ENCODE data around the gene FLT3. TPM values are rescaled to one million over a fixed set of nuclear protein-coding genes. Genes with fewer than 3 reads are reported as not detected.

FLT3 gene
- total RNA-seq, 4 donors from 2014 or later, result 0.06 to 1.8 (median 0.53) TPM

DNA sequence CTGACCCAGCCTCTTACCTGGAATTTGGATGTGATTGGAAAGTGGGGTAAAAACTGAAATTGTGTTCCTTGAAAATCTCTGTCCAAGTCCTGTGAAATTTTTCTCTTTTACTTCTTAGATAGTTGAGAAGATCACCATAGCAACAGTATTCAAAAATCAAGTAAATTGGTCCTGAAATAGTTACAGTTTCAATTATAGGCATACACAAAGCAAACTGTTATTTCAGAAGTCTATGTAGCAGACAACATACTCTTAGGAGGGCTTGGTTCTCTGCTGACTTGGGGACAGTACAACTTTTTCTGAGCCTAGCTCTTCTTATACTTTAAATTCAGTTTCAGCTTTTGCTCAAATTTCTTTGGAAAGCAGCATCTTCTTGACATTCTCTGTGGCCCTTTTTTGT lies 73.3 kb downstream of the FLT3 start:
- H3K27ac ChIP-seq (replicated peaks in 1 of 4), result no peak overlapping the region
- intact Hi-C loops (cut with DNase I), result no loop called here
- H3K9me3 ChIP-seq, result no peaks in the 10 kb centered on the region
- no peaks in the 10 kb centered on the region for H3K36me3 ChIP-seq
- TF ChIP-seq POLR2AphosphoS5 (IDR thresholded peaks at IDR 0.05) (no peak), POLR2A (IDR thresholded peaks at IDR 0.05; ENCODE audit: low read depth) (no peak), EP300 (IDR thresholded peaks at IDR 0.05) (no peak)
- TF ChIP-seq, protein P1, sequence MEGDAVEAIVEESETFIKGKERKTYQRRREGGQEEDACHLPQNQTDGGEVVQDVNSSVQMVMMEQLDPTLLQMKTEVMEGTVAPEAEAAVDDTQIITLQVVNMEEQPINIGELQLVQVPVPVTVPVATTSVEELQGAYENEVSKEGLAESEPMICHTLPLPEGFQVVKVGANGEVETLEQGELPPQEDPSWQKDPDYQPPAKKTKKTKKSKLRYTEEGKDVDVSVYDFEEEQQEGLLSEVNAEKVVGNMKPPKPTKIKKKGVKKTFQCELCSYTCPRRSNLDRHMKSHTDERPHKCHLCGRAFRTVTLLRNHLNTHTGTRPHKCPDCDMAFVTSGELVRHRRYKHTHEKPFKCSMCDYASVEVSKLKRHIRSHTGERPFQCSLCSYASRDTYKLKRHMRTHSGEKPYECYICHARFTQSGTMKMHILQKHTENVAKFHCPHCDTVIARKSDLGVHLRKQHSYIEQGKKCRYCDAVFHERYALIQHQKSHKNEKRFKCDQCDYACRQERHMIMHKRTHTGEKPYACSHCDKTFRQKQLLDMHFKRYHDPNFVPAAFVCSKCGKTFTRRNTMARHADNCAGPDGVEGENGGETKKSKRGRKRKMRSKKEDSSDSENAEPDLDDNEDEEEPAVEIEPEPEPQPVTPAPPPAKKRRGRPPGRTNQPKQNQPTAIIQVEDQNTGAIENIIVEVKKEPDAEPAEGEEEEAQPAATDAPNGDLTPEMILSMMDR (IDR thresholded peaks at IDR 0.05), result no peak
- DNase-seq (ENCODE audit: extremely low spot score), result no peak
- peaks cover 0 to 8% (median 0%) of the 10 kb centered on the region in 4 donors for H3K27me3 ChIP-seq
- no peak overlapping the region for H3K4me3 ChIP-seq
- no peaks in the 10 kb centered on the region for H3K4me1 ChIP-seq

DNA sequence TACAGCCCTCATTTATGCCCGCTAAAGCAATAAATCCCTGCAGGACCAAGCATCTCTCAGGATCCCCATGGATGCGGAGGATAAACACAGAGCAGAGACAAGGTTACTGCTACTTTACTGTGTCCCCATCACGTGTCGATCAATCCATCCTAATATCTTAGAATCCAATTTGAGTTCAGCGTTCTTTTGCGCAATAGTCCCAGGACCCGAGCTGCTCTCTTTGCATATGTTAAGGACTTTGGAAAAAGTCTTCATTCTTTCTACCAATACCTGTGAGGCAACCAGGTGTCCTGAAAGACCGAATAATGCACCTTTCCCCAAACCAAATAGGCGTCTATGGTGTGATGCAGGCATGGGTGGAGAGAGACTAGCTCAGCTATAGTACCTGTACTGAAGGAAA lies 73.9 kb downstream of the FLT3 start:
- intact Hi-C loops (cut with DNase I), result no loop called here

DNA sequence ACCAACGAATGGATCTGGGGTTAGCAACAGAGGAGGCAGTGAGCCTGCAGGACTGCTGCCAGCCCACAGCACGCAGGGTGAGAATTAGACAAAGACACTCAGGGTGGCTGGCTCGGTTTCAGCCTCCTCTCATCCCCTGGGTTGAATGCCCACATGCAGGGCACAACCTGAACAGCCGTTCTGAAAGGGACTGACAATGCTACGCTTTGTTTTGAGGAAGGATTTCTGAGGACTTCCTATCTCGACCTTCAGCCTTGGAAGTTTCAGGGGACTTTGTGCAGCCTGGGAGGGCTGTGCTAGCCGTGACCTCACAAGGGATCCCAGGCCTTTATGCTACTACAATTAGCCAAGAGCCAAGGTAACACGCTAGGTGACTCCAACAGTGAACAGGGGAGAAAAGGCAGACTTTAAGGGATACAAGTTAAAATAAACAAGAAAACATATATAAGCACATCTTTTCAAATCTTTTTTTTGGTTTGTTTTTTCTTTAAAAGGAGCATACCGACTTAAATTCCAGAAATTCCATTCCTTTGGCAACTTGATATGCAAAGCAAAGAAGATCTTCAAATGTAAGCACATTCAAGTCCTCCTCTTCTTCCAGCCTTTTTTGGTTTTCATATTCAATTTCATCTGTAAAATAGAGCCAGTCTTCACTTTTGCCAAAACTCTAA lies 77.4 kb downstream of the FLT3 start:
- intact Hi-C loops (cut with DNase I), result no loop called here
- TF ChIP-seq EP300 (IDR thresholded peaks at IDR 0.05) (no peak), POLR2A (IDR thresholded peaks at IDR 0.05; ENCODE audit: low read depth) (no peak), POLR2AphosphoS5 (IDR thresholded peaks at IDR 0.05) (no peak)
- TF ChIP-seq, protein P1 (IDR thresholded peaks at IDR 0.05), result no peak
- no peak for DNase-seq (ENCODE audit: extremely low spot score)
- H3K9me3 ChIP-seq, result no peaks in the 10 kb centered on the region
- H3K4me3 ChIP-seq, result no peak overlapping the region
- H3K27ac ChIP-seq (replicated peaks in 1 of 4), result no peak overlapping the region
- WGBS, result 59% methylated on average over 7 of the region's 9 CpGs
- H3K27me3 ChIP-seq, result peaks cover 0 to 19% (median 0%) of the 10 kb centered on the region in 4 donors
- H3K4me1 ChIP-seq, result no peaks in the 10 kb centered on the region
- no peaks in the 10 kb centered on the region for H3K36me3 ChIP-seq

More for the DNA sequence above, 73.9 kb downstream of the FLT3 start:
- no peak overlapping the region for H3K27ac ChIP-seq (replicated peaks in 1 of 4)
- peaks cover 0 to 5% (median 0%) of the 10 kb centered on the region in 4 donors for H3K27me3 ChIP-seq
- TF ChIP-seq, protein P1 (IDR thresholded peaks at IDR 0.05), result no peak
- no peak for TF ChIP-seq POLR2AphosphoS5 (IDR thresholded peaks at IDR 0.05)
- TF ChIP-seq POLR2A (IDR thresholded peaks at IDR 0.05; ENCODE audit: low read depth), result no peak
- TF ChIP-seq EP300 (IDR thresholded peaks at IDR 0.05), result no peak
- H3K4me1 ChIP-seq, result no peaks in the 10 kb centered on the region
- no peak overlapping the region for H3K4me3 ChIP-seq
- DNase-seq (ENCODE audit: extremely low spot score), result no peak
- 91% methylated on average over 9 of the region's 9 CpGs for WGBS
- H3K36me3 ChIP-seq, result no peaks in the 10 kb centered on the region
- no peaks in the 10 kb centered on the region for H3K9me3 ChIP-seq

DNA sequence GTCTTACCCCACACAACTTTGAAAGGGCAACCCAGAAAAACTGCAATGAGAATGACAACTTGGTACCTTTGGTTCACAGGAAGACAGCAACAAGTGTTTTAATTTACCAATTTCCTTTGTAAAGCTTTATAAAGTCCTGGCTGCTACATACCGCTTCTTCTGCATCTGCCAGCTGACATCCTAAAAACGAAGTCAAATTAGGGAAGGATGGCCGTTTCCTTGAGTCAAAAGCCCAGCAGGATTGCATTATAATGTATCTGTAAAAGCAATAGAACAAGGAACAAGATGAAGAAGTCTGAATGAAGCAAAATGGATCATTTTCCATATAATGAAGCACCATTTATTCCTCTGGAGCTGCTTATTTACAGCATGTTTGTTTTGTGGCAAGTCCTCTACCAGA lies 86.1 kb downstream of the FLT3 start:
- TF ChIP-seq POLR2A (IDR thresholded peaks at IDR 0.05; ENCODE audit: low read depth) (no peak), POLR2AphosphoS5 (IDR thresholded peaks at IDR 0.05) (no peak)
- TF ChIP-seq, protein P1 (IDR thresholded peaks at IDR 0.05), result no peak
- intact Hi-C loops (cut with DNase I), result no loop called here
- 46% methylated on average over 3 of the region's 3 CpGs for WGBS
- H3K27me3 ChIP-seq, result peaks cover 0 to 54% (median 0%) of the 10 kb centered on the region in 4 donors
- no peak overlapping the region for H3K27ac ChIP-seq (replicated peaks in 1 of 4)
- no peaks in the 10 kb centered on the region for H3K36me3 ChIP-seq
- H3K9me3 ChIP-seq, result no peaks in the 10 kb centered on the region
- H3K4me1 ChIP-seq, result no peaks in the 10 kb centered on the region
- no peak overlapping the region for H3K4me3 ChIP-seq
- DNase-seq (ENCODE audit: extremely low spot score), result no peak

DNA sequence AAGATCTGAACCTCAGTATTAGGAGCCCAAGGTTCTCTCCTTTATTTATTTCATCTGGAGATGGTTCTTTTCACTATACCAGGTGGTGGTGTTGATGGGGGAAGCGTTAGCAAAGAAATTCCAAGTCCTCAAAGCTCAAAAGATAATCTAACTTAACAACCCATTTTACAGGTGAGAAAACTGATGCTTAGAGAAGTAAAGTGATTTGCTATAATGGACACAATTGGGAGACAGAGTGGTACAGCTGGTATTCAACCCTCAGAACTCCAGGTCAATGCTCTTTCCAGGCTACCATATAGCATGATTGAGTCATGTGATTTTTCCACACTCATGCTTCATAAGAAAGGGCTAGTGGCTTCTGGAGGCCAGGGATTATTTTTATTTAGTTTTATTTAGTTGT lies 86.9 kb downstream of the FLT3 start:
- Histone ChIP-seq H3K4me1 (no peaks in the 10 kb centered on the region), H3K9me3 (no peaks in the 10 kb centered on the region), H3K27me3 (peaks cover 0 to 48% (median 0%) of the 10 kb centered on the region in 4 donors), H3K4me3 (no peak overlapping the region), H3K36me3 (no peaks in the 10 kb centered on the region), H3K27ac (replicated peaks in 1 of 4) (no peak overlapping the region)
- DNase-seq (ENCODE audit: extremely low spot score), result no peak
- WGBS, result 92% methylated on average over 1 of the region's 1 CpG
- intact Hi-C loops (cut with DNase I), result no loop called here
- TF ChIP-seq POLR2A (IDR thresholded peaks at IDR 0.05; ENCODE audit: low read depth), result no peak
- TF ChIP-seq POLR2AphosphoS5 (IDR thresholded peaks at IDR 0.05), result no peak
- TF ChIP-seq EP300 (IDR thresholded peaks at IDR 0.05), result no peak
- TF ChIP-seq, protein P1 (IDR thresholded peaks at IDR 0.05), result no peak

Data from esophagus muscularis mucosa (tissue), 4 donors.